GM18907 (cell line): ENCODE measurements around the gene CD276.

ENCODE experiments used
- ATAC-seq: cut with Tn5 transposase; IDR thresholded peaks from one replicate; pipeline ENCODE4 v1.9.1; 2021; ENCODE audit warnings: mild to moderate bottlenecking, moderate library complexity; ENCODE audit not compliant: unreplicated experiment

Gene CD276

DNA sequence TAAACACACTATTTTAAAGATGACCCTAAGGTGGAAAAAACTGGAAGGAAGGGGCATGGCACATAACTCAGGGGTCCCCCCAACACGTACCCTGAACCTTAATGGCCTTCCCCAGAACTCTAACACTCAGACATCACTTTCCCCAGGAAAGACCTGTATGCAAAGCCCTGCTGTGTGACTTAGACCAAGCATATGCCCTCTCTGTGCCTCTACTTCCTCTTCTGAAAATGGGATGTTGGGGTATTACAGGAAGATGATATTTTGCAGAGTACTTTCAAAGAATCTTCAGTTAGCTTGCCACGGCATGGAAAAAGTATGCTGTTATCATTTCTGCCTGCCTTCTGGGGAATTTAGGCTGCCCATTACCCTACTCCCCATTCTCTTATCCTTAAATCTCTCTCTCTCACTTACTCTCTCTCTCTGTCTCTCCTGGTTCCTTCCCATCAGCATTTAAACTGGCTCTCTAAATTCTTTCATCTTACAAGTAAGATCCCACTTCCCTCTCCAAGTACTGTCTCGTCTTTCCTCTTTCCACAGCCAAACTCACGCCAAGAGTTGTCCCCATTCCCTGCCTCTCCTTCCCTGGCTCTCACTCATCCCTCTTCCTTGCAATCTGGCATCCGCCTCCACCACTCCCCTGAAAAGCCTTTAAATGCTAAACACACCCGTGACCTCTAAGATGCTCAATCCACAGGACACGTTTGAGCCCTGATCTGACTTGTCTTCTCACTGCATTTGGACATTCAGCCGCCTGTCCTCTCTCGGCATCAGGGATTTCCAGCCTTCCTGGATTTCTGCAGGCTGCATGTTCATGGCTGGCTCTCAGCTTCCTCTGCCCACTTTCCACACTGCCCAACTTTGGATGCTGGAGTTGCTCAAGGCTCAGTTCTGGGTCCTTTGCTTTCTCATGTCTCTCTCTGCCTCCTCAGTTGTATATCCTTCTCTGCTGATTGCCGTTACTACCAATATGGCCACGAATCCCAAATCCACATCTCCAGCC is 76.4 kb downstream of the CD276 start:
- ATAC-seq, result no peak

DNA sequence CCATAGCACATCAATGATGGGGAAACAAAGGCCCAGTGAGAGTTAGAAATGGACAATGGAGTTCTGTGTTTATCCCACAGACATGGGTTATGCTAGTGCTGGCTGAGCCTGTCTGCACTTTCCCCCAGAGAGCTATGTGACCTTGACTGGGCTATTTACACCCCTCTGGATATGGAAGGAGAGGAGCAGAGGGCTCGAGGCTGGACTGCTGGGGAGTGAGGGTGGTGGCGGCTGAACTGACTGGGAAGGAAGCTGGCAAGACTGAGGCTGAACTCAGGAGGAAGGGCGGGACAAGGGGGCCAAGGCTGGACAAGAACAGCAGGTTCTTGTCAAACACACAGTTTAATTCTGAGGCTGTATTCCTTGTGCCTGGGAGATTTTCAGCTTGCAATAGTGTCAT is 79.7 kb downstream of the CD276 start:
- ATAC-seq, result no peak
